AG08395 (cell line): Measurements from ENCODE around the gene TIMM8B.
A peak's percentile ranks its signal among the peaks of the same experiment; 100 is the strongest.
"Not testable (repeated sequence)": the region's sequence is repeated elsewhere in the genome, so short reads cannot be mapped to it uniquely, and the experiment has no call there.

Source experiments
- DNase-seq: peaks from one replicate; pipeline ENCODE4 v3.0.0; 2012; ENCODE audit warnings: mixed read lengths, low spot score

The TIMM8B gene

DNA sequence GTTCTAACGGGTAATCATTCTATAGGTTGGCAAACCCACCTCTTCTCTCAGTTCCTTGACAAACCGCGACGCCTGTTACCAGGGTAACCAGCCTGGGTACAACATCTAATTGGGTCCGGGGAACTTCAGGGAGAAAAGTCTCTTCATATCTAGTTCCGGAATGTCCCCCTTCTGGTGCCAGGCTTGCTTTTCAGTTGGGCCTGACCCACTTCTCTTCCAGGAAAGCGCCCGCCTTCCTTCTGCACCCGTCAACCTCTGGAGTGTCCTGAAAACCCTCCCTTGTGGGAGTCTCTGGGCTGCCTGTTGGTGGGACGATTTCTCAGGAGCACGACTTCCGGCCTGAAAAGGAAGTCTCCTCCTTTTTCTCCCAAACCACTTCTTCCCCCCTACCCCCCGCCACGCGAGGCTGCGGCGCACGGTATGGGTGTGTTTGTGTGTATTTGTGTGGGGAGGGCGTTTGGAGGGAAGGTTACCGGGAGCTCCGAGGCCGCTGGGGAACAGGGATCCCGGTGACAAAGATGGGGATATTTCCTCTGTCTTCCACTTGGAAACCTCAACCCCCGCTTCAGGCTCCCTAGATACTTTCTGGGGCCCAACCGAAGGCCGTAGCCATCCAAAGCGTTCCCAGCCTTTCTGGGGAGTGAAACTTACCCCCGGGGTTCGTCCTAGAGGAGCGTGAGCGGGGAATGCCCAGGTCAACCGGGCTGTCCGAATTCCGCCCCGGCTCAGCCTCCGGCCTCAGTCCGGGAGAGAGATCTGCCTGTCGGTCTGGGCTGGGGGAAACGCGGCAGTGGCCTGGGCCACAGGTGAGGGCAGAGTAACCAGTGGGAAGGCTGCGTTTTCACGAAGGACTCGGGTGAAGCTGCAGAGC, 12.4 kb downstream of the TIMM8B start, which contains the start of the genes NKAPD1 and PIH1D2:
TSS of gene NKAPD1 (plus strand) at position 359 of the 871 bp plus-strand sequence. CDS start 1,276 bp downstream, outside the sequence.
TSS of gene PIH1D2 (minus strand) at position 77 of the 871 bp plus-strand sequence. CDS start 843 bp downstream, outside the sequence.
- peak; percentile 89 for DNase-seq

GRCh38 chr11:112062923-112063322, 23.6 kb downstream of the TIMM8B start:
- no peak for DNase-seq

- DNase-seq, result no peak
Observed at GRCh38 chr11:112058103-112058502, 28.5 kb downstream of the TIMM8B start.

- DNase-seq, result no peak
Observed at GRCh38 chr11:112057170-112057569, 29.4 kb downstream of the TIMM8B start.

DNA sequence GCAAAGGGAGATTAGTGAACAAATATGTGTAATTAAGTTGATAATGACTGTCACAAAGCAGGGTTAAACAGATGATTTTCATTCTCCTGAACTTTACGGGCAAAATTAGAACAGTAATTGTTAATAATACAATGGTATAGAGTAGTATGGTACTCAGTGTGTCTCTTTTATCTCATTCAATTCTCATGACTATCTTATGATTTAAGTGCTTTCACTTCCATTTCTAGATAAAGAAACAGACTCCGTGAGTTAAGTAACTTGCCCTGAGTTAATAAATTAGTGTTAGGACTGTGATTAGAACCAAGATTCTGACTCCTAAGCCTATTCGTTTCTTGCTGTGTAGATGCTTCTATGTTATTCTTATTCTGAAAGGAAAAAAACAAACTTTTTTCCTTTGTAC, 34.8 kb downstream of the TIMM8B start:
- DNase-seq, result no peak

DNA sequence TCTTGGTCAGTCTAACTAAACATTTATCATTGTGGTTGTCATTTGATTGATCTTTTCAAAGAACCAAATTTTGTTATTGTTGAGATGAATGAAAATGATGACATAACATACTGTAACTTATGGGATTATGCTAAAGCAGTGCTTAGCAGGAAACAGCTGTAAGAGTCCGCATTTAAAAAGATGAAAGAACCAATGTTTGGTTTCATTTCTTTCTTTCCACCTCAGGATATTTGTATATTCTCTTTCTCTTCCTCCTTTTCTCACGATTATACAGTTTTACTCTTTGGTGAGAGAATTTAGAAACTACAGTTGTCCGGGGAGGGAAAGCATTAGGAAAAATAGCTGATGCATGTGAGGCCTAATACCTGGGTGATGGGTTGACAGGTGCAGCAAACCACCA, 35.8 kb downstream of the TIMM8B start:
- no peak for DNase-seq

- DNase-seq, result no peak
Observed at GRCh38 chr11:112049777-112050176, 36.8 kb downstream of the TIMM8B start.

GRCh38 chr11:112048256-112048655, 38.3 kb downstream of the TIMM8B start:
- not testable (repeated sequence) for DNase-seq

DNA sequence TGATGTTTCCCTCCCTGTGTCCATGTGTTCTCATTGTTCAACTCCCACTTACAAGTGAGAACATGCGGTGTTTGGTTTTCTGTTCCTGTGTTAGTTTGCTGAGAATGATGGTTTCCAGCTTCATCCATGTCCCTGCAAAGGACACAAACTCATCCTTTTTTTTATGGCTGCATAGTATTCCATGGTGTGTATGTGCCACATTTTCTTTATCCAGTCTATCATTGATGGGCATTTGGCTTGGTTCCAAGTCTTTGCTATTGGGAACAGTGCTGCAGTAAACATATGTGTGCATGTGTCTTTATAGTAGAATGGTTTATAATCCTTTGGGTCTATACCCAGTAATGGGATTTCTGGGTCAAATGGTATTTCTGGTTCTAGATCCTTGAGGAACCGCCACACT, 39.9 kb downstream of the TIMM8B start:
- not testable (repeated sequence) for DNase-seq

DNA sequence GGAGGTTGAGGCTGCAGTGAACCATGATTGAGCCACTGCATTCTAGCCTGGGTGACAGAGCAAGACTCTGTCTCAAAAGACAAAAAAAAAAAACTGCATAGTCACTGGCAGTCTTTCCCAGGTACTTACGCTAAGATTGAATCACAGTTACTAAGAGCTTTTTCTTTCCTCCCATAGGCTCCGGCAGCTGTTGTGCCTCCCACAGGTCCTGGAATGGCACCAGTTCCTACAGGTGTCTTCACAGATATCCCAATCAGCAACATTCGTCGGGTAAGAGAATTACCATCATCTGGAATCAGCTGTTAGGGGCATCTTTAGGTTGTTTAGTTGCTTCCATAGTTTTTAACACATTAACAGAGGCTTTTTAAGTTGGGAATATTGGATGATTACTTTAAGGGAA, 41.6 kb downstream of the TIMM8B start:
- DNase-seq, result no peak

DNA sequence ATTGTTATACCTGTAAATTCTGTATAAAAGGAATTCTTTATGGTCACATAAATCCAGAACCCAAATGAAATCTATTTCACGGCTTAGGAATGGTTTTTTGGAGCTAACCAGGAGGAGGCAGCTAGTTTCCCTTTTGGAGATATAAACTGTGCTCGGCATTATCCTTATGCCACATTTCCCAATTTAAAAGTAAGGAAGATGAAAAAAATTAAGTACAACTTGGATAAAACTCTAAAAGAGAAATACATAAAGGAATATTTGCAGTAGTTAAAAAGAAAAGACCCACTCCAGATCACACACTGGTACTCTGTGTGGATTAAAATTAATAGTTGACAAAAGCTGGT, 43.6 kb downstream of the TIMM8B start:
- DNase-seq, result no peak

DNA sequence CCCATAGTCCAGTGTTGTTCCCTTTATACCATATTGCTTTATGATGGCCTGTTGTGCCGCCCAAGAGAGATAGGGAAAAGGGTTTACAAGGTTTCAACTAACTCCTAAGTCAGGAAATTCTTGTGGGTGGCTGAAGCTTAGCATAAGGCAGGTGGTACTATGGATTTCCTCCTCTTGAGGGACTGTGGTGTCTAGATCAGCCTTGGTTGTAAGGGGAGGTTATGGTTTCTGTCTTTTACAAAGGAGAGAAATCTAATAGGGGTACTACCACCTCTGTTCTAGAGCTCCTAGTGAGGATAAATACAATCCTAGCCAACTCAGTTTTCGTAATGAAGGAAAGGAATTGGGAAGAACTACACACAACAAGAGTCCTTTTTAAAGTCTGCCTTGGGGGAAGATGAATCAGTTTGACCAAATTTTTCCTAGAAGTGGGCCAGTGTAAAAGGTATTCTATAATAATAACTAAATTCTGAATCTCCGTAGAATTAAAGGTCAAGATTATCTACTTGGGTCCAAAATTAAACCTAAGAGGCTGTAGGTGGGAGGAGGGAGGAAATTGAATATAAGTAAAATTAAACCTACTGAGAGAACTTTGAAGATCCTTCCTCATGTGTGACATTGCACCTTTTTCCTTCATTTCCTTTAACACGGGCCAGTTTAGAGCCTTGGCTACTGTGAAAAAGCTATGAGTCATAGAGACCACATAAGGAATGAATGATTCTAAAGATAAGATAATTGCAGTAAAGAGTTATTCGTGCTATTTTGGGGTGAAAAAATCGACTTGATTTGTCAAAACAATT, 44.2 kb downstream of the TIMM8B start:
- DNase-seq, result peak; percentile 7

DNA sequence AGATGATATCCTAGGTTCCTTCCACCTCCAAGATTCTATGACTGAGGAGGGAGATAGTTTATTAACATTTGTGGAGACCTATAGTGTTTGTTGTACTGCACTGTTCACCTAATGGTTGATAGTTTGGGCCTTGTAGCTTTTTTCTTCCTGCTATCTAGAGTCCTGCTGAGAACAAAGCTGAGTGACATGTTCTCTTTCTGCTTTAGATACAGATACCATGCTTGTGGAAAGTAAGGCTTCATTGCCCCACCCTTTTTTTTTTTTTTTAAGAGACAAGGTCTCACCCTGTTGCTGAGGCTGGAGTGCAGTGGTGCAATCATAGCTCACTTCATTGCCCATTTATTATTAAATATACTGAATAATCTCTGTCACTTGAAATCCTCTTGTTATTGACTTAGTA, 49.0 kb downstream of the TIMM8B start:
- no peak for DNase-seq
